ENCODE data around the gene APLP2.
A peak's percentile ranks its signal among the peaks of the same experiment; 100 is the strongest.
"Not testable (repeated sequence)": the region's sequence is repeated elsewhere in the genome, so short reads cannot be mapped to it uniquely, and the experiment has no call there.

Gene APLP2

GRCh38 chr11:130178441-130179339 is 109.0 kb downstream of the APLP2 start:
- no peak for DNase-seq

GRCh38 chr11:130179396-130180306 is 110.0 kb downstream of the APLP2 start:
- no peak for DNase-seq

- DNase-seq, result no peak
These were observed 110.8 kb downstream of the APLP2 start for GRCh38 chr11:130180491-130180890.

GRCh38 chr11:130180896-130181294 is 111.2 kb downstream of the APLP2 start:
- no peak for DNase-seq

GRCh38 chr11:130181295-130182272 is 111.9 kb downstream of the APLP2 start:
- peak; percentile 50 for DNase-seq

- DNase-seq, result no peak
These were observed 114.3 kb downstream of the APLP2 start for GRCh38 chr11:130183878-130184610.

- no peak for DNase-seq
These were observed 117.4 kb downstream of the APLP2 start for GRCh38 chr11:130187096-130187495.

GRCh38 chr11:130188047-130188446 is 118.4 kb downstream of the APLP2 start:
- no peak for DNase-seq

- no peak for DNase-seq
These were observed 119.1 kb downstream of the APLP2 start for GRCh38 chr11:130188585-130189347.

GRCh38 chr11:130189492-130190210 is 120.0 kb downstream of the APLP2 start:
- no peak for DNase-seq

- DNase-seq, result no peak
These were observed 120.7 kb downstream of the APLP2 start for GRCh38 chr11:130190371-130190881.

GRCh38 chr11:130191896-130192295 is 122.2 kb downstream of the APLP2 start:
- DNase-seq, result no peak

- DNase-seq, result no peak
These were observed 123.2 kb downstream of the APLP2 start for GRCh38 chr11:130192845-130193267.

GRCh38 chr11:130193551-130193950 is 123.9 kb downstream of the APLP2 start:
- DNase-seq, result not testable (repeated sequence)

Measured in SHP77 treated with DMSO at 0.1 percent for 48 hours (cell line).